Activated CD8-positive, alpha-beta memory T cell treated with anti-CD3 and anti-CD28 coated beads, Interleukin-2, amount 50 U/mL, for 48 hours (primary cell): ENCODE data around the gene UBXN10.

Experiments used
- DNase-seq: peaks from one replicate; pipeline ENCODE4 v3.0.0-alpha.2; 2020

UBXN10 gene, protein sequence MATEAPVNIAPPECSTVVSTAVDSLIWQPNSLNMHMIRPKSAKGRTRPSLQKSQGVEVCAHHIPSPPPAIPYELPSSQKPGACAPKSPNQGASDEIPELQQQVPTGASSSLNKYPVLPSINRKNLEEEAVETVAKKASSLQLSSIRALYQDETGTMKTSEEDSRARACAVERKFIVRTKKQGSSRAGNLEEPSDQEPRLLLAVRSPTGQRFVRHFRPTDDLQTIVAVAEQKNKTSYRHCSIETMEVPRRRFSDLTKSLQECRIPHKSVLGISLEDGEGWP

DNA sequence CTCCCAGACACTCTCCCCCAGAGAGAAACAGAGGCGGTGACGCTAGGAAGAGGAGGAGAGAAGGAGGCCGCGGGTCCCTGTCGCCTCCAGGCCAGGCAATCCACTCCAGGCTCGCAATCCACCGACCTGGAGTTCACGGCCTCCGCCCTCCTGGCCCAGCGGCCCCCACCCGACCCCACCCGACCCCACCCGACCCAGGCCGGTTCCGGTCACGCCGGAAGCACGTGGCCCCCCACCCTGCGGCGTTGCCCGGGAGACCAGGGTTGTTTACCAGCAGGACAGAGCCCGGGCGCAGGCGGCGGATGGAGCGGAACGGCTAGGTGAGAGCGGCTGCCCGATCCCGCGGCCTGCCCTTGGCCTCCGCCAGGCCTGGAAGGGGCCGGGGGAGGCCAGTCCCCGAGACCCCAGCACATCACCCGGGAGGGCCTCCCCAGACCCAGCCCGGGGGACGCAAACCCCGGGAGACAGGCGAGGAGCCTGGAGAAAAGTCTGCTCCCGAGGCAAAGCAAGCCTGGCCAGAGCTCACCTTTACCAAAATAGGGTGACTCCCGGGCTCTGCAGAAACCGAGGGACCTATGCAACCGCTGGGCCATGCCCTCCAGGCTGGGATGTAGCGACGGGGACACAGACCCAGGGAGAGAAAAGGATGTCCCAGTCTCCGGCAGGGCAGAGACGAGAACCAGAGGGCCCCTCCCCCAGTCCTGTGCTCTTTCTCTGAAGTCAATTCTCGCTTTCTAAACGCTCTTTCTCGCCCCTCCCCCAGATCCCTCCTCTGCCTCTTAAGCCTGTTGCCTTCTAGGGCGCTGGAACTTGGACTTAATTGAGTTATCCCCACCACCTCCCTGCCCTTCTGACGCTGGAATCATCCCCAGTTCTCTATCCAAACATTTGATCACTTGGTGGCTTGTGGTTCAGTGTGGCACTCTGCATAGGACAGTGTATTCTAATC is at the start of gene UBXN10, which contains the start of gene PLA2G2C:
Gene UBXN10 (plus strand): TSS at position 263 of the 949 bp plus-strand sequence. CDS start 4,466 bp downstream, outside the sequence.
Gene PLA2G2C (minus strand): TSS at position 685 of the 949 bp plus-strand sequence. CDS start 9,155 bp downstream, outside the sequence.
- peak; percentile 78 for DNase-seq

DNA sequence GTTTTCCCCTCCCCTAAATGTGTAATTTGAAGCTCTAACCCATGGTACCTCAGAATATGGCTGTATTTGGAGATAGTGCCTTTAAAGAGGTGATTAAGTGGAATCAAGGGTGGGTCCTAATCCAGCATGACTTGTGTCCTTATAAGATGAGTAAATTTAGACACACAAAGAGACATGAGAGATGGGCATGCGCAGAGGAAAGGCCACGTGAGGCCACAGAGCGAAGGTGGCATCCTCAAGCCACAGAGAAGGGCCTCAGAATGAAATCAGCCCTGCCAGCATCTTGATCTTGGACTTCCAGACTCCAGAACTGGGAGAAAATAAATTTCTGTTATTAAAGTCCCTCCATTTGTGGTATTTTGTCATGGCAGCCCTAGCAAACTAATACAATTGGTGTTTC is 49.6 kb upstream of the UBXN10 start:
- no peak for DNase-seq

DNA sequence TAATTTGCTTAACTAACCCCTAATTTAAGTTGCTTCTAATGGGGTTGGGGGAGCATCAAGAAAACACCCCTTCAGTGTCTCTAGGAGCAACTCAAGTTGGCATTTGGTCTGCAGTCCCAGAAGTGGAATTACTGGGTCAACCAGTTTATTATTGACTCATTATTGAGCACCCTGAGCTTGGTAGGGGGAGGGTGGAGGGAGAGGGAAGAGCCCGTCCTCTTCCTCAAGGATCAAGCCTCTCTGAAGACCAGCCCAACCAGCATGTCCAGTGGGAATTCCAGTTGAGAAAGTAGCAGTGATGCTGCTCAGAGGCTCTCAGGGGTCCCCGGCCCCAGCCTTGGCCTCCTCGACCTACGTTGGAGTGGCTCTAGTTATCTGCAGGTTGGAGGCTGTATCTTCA is 48.8 kb upstream of the UBXN10 start:
- no peak for DNase-seq

DNA sequence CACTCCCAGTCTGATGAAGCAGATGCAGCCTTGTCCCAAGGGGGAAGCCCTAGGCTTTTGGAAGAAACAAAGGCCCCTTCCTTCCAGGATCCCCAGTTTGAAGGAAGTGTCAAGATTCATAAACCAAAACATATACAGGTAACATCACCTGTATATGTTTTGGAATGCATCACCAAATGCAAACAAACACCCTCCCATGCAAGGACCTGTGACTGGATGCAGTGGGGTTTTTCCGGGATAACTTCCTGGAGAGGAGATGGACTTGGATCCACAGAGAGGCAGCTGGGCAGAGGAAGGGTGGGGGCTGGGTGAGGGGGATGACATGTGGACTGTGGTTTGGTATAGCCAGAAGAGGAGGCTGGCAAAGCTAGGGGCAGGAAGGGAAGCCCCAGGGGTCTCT is 48.3 kb upstream of the UBXN10 start:
- no peak for DNase-seq

DNA sequence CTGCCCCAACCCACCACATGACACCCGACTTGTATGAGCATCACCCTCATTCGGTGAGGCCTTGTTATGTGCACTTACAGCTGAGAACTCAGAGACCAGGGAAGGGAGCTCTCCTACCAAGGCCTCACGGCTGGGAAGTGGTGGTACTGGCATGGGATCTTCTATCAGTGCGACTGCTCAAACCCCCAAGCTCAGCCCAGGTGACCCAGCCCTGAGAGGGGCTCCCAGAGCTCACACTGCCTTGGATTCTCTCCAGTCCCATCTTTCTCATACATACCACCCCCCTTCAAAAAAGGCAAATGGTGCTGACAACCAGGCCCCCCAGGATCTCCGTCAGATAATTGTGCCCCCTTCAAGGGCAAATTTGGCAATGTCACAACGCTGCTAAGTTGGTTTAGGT is 47.5 kb upstream of the UBXN10 start:
- DNase-seq: no peak

DNA sequence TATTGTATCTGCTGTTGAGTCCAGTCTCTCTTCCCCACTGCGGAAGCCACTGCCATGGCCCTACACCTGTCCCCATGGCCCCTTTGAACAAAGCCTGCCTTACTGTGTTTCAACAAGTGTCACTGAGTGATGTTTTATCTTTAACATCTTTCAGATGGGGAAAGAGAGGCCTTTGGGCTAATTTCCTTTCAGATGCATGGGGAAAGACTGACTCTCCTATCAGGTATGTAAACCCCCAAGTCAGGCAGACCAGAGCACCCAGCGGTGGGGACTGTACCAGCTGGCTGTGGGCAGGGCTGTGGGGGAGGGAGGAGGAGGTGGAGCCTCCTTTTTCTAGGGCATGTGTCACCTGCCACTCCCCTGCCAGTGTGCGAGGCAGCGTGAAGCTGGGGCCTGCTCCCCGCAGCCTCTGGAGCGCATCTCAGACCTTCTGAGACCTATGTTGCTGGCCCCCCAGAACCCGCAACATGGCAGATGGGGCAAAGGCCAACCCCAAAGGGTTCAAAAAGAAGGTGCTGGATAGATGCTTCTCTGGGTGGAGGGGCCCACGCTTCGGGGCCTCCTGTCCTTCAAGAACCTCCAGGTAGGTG is 46.8 kb upstream of the UBXN10 start, which contains the start of gene PLA2G2F:
Gene PLA2G2F (plus strand): TSS at position 363 of the 590 bp plus-strand sequence. CDS start 105 bp downstream, at position 468.
- no peak for DNase-seq

DNA sequence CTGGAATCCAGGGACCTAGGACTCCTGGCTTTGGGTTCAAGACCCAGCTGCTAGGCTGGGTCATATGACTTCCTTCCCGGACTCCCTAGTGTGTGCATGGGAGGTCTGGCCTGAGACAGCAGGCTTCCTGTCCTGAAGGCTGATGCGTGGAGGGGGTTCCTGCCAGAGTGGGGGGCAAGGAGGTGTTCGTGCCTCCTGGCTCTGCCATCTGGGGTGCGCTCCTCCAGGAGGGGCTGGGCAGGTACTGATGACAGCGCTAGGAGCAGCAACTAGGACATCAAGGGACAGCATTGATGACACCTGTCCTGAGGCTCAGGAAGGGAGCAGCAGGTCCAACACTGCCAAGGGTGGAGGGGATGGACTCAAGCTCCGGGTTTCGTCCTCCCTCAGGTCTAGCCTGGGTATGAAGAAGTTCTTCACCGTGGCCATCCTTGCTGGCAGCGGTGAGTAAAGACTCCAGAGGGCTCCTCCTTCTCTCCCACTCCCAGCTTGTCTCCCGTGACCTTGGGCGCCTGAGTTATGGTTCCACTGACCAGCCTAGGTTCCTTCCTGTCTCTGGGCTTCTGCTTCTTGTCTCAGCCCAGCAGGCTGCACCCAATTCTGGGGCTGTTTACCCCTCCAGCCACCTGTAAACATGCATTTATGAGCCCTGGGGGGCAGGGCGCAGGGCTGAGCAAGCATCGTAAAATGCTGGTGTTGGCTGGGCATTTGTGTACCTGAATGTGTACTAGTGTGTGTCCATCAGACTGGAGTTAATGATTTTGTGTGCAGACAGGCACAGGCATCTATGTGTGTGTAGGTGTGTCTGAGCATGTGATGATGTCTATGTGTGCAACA is 45.9 kb upstream of the UBXN10 start:
- no peak for DNase-seq

DNA sequence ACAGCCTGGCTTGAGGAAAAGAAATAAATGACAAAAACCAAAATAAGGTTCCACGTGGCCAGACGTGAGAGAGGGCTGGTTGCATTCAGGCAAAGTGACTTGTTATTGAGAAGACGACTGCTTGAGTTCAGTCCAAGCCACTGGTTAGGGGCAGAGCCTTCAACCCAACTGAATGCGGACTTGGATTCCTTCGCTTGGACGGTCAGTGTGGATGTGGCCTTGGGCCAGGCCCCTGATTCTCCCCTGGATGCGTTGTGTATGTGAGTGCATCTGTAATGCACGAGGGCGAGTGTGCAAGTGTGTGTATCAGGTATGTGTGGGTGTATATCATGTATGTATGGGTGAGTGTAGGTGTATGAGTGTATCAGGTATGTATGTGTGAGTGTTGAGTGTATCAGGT is 44.9 kb upstream of the UBXN10 start:
- no peak for DNase-seq

DNA sequence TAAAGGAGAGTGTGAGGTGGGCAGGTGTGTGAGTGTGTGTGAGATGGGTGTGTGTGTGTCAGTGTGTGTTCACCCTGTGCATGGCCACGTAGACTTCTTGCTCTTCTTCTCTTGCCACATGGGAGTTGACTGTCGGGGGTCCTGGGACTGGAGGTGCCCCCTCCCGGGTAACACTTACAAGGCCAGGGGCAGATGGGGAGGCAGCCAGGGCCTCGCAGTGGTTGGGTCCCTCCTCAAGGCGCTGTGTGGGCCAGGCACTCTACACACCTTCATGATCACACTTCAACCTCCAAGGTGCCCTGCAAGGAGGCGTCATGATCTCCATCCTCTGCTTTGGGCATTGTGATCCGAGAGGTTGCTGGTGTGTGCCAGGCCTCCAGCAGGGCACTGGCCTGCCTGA is 44.4 kb upstream of the UBXN10 start:
- no peak for DNase-seq

DNA sequence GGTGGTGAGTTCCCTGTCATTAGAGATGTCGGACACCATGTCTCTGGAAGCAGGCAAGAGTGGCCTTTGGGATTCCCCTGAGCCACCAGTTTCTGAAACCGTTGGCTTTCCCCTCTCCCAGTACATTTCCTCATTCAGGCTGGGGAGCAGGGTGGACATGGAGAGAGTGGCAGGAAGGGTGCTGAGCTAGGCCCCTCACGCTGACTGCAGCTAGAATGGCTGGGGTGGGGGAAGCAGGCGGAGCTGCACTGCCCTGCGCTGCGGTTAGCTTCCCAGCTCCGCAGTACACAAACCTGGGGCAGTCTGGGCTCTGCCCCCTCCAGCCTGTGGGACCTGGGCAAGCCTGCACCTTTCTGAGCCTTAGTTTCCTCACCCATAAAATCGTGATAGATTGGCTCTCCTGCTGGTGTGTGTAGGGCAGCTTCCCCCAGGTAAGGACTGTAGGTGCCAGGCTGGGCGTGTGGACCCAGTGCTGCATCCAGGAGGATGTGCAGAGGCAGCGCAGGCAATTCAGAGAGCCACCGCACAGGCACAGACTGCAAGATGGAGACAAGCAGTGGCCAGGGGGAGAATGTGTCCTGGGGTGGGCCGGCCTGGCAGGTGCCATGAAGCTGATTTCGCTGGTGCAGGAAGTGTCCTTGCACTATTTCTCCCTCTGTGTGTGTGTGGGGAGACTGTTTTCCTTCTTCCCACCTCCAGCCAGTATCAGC is 43.7 kb upstream of the UBXN10 start:
- no peak for DNase-seq

DNA sequence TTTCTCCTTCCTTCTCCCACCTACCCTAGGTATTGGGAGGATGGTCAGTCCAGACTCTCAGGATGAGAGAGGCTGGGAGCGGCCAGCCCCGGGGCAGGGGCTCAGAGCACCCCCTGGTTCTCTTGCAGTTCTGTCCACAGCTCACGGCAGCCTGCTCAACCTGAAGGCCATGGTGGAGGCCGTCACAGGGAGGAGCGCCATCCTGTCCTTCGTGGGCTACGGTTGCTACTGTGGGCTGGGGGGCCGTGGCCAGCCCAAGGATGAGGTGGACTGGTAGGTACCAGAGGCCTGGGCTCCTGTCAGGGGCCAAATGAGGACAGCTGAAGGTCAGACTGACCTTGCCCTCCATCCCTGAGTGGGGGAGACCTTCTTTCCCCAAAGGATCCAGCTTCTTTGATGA is 42.6 kb upstream of the UBXN10 start:
- no peak for DNase-seq

DNA sequence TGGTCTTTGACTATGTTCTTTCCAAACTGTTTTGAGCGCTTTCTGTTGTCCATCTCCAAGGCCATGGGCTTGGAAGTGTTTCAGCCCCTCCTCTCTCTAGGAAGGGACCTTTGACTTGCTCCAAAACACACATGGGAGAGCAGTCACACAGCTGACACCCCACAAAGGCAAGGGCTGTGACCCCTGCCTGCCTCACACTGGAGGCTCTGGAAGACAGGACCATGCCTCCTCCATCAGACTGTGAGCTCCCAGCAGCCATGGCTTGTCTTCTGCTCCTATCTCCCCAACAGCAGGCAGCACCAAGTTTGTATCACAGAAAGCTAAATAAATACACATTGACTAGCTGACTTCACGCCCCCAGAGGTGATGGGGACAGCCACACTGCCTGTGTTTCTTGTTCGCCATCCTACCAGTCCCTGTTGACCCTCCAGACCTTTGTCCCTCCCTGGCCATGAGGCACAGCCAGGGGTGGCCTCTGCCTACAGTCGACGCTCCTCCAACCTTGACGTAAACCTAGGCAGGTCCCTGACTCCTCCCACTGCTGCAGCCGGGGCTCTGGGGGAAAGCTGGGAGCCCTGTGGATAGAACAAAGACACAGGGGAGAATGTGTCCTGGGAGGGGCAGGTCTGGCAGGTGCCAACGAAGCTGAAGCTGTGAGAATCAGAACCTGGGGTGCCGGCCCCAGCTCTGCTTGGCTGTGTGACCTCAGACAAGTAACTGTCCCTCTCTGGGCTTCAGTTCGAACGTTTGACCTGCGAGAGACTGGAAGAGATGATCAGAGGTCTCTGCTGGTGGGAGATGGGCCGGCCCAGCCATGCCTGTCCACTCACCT is 41.9 kb upstream of the UBXN10 start:
- no peak for DNase-seq

DNA sequence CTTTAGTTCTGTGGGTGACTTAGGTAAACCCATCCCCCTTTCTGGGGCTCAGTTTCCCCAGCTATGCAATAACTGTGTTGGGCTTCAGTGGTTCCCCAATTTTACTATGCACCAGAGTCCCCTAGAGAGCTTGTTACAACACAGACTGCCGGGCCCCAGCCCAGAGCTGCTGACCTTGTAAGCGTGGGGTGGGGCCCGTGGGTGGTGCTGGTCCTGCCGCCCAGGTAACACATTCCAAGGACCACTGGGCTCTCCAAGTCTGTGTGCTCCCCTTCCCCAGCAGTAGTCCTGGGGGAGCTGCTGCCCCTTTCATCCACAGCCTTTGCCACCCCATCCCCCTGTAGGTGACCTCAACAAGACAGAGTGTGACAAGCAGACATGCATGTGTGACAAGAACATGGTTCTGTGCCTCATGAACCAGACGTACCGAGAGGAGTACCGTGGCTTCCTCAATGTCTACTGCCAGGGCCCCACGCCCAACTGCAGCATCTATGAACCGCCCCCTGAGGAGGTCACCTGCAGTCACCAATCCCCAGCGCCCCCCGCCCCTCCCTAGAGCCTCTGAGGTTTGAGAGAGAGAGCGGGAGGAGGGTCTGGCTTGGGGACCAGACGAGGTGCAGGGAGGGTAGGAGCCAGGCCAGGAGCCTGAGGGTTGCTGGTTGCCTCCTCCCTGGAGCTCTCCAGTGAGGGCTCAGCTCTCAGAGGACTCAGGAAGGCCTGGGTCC is 37.9 kb upstream of the UBXN10 start:
- DNase-seq: no peak

DNA sequence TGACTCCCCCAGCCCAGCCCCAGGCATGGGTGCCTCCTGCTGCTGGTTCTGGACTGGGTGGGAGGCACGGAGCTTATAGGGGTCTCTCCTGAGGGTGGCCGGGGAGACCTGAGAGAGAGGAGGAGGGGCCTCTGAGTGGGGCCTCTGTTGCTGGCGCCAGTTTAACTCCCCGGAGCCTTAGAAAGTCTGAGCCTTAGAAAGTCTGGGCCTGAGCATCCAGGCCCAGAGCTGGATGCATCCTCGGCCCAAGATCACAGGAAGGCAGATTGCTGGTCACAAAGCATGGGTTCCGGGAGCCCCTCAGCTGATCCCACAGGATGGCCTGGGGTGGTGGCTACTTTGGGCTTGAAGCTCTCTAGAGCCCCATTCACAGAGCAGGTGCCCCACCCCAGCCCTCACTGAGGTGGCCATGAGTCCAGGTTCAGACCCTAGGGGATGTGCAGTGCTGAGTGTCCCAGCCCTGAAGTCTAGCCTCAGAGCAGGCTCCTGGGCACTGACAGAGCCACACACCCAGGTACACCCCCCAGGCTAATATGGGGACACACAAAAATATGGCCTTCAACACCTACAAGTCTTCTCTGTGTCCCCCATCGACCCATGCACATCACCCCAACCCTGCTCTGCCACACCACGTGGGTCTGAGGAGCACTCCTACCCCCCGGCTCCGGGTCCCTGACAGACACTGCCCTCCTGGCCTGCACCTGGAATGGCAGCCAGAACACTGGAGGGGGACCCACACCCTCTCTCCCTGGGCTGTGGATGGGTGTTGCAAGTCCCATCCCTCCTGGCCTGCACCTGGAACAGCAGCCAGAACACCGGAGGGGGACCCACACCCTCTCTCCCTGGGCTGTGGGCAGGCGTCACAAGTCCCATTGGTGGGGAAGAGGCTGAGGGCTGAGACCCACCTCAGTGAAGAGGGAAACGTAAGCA is 37.1 kb upstream of the UBXN10 start:
- no peak for DNase-seq

DNA sequence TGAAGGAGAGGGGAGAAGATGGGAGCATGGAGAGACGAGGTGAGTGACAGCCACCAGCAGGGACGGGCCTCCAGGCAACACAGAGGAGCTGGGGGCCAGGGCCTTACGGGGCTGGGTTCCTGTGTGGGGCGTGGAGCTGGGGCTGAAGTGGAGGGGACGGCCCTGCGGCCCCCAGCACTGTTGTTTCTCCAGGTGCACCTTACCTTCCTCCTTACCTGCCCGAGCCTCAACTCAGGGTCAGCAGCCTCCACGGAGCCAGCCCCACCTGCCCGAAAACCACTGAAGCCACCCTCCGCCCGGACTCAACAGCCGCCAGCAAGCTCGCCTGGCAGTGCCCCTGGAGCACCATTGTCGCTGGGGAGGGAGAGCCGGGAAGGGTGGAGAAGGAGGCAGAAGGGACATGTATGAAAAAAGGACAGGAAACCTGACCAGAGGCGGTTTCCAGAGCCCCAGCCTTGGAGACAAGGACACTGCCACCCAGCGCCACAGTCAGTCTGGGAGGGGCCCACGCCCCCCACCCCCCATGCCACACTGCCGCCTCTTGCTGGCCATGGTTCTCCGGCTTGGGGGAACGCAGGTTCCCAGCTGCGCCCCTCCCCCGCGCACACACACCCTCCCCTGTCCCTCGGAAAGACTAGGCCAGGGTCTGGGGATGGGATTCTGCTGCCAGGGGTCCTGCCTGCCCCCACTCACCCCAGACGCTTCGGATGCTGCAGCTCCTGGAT is 36.1 kb upstream of the UBXN10 start:
- DNase-seq: no peak

DNA sequence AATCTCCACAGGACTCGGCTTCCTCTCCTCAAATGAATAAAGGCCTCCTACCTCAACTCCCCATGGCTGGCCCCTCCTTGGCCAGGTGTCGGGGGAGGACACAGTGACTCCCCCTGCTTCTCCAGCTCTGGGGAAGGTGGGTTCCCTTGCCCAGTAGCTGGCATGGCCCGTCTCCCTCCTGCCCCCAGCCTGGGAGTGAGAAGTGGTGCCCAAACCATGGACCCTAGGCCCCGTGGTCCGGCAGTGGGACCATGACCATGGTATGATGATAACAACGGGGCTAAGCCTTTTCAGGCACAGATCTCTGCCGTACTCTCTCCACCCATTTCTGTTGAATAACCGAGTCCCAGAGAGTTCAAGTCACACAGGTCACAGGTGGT is 35.6 kb upstream of the UBXN10 start:
- DNase-seq: no peak

DNA sequence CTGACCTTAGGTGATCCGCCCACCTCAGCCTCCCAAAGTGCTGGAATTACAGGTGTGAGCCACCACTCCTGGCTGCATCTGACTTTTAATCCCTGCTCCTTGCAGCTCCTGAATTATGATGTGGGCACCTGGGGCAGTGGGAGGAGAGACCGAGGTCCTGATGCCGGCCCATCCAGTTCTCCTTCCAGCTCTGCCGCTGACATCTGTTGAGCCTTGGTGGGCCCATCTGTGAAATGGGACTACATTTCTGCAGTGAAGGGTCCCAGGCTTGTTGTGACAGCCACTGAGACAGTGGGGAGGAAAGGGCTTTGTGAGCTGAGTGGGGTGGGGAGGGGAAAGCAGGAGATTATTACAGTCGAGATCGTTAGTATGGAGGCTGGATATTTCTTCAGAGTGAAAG is 34.9 kb upstream of the UBXN10 start:
- no peak for DNase-seq

DNA sequence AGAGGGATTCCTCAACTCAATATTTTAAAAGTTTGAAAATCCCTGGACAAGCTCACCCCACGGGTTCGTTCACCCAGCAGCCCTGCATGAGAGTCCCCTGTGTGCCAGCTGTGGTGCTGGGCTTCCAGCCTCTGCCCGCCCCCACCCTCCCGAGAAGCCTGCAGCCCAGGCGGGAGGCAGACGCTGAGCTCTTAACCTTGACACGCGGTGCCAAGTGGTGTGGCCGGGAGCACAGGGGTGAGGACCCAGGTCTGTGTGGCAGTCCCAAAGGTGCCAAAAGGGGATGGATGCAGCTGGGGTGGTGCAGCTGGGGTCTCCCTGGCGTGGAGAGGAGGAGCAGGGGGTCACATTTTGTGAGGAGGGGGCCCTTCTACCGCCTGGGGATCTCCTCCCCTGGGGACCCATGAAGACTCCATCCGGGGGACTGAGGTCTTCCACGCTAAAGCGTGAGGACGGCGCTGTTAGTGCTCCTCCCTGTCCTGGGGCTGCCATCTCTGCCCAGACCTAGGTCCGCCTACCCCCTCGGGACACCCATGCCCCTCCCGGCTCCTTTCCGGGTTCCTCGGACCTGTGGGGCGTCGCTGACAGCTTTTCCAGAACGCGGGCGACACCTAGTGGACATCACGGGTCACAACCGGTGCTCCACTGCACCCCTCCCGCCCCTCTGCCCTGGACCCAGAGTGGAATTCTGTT is 33.8 kb upstream of the UBXN10 start:
- peak; percentile 91 for DNase-seq
